AG09309 (cell line): ENCODE measurements around the gene FOXD1.

Source experiments
- DNase-seq: peaks from one replicate; pipeline ENCODE4 v3.0.0-alpha.2; 2010; ENCODE audit warnings: low read depth
- H3K4me3 ChIP-seq: 2 replicates; pipeline ENCODE4 v1.5.1; 2011; ENCODE audit warnings: mild to moderate bottlenecking, low read depth, low read length, moderate library complexity; ENCODE audit not compliant: control insufficient read depth
- TF ChIP-seq, protein P1 (sequence below): IDR thresholded peaks from 2 replicates; pipeline ENCODE4 v1.5.1; 2011; ENCODE audit warnings: mild to moderate bottlenecking, low read depth, low read length, inconsistent platforms; ENCODE audit not compliant: insufficient read depth, control insufficient read depth; ENCODE audit errors: missing control alignments

FOXD1 gene

DNA sequence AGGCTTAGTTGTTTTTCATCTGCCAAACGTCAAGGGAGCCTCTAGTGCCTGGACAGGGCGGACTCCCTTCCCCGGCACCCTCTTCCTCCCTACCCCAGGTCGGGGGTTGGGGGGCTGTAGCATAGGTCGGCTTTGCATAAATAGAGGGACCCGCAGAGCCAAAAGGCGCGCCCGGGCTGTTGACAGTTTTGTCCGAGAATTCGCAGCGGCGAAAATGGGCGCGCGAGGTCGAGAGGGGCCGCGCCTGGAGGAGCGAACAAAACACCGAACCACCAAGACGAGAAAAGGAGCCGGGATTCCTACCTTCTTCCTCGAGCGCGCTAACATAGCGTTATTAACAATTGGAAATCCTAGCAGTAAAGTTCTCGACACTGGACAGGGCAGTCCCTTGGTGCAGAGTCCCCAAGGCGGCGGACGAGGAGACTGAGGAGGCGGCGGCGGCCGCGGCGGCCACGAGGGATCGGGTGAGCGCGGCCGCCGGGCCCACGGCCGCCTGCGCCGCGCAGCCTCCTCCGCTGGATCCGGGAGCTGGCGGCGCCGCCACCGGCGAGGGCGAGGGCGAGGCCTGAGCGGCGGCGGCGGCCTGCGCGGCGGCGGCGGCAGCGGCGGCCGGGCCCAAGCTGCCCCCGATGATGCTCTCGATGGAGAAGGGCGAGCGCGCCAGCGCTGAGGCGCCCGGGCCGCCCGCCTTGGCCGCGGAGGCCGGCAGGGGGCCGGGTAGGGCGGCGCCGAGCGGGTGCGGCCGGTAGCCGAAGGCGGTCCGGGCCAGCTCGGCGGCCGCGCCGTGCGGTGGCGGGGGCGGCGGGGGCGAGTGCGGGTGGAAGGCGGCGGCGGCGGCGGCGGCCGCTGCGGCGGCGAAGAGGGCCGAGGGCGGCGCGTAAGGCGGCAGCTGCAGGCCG is 1.7 kb downstream of the FOXD1 start:
- no peak for DNase-seq
- TF ChIP-seq, protein P1, sequence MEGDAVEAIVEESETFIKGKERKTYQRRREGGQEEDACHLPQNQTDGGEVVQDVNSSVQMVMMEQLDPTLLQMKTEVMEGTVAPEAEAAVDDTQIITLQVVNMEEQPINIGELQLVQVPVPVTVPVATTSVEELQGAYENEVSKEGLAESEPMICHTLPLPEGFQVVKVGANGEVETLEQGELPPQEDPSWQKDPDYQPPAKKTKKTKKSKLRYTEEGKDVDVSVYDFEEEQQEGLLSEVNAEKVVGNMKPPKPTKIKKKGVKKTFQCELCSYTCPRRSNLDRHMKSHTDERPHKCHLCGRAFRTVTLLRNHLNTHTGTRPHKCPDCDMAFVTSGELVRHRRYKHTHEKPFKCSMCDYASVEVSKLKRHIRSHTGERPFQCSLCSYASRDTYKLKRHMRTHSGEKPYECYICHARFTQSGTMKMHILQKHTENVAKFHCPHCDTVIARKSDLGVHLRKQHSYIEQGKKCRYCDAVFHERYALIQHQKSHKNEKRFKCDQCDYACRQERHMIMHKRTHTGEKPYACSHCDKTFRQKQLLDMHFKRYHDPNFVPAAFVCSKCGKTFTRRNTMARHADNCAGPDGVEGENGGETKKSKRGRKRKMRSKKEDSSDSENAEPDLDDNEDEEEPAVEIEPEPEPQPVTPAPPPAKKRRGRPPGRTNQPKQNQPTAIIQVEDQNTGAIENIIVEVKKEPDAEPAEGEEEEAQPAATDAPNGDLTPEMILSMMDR: no peak
- peak overlapping the region; percentile 96 for H3K4me3 ChIP-seq

DNA sequence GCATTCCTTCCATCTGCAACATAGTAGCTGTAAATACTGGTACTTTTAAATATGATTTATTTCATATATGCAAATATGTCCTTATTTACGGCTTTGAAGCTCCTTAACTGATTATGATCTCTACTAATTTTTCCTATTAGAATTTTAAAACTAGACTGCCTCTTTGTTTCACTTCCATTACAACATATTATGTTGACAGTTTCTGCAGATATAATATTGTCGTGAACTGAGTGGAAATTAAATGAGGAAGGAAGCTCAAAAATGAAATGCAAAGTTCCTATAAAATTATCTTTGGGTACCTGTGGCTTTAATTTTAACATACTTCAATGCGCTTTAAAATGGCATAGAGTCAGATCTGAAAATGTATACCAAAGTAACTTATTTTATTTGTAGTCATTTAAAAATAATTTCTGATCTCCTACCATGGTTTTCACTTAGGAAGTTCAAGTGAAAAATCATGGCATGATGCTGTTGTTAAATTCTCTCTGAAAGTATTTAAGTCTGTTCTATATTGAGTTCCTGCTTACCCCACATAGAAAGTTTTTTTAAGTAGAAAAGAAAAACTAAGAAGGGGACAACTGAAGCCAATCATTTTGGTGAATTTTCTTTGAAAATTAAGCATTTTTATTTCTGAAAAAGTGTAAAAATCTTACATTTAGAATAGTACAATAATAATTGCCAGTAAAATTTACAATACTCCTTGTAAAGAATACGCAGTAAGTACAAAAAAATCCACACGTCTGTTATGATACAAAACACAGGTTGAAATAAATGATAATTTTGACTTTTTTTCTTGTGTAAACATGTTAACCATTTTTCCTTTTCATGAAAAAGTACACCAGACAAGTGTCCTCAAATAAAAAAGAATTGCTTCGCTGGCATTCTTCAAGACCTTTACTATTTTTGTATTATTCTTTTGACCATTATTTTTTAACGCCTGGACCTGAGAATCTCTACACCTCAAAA is 2.6 kb downstream of the FOXD1 start:
- DNase-seq: no peak
- H3K4me3 ChIP-seq: peak overlapping the region; percentile 96
- TF ChIP-seq, protein P1: no peak

DNA sequence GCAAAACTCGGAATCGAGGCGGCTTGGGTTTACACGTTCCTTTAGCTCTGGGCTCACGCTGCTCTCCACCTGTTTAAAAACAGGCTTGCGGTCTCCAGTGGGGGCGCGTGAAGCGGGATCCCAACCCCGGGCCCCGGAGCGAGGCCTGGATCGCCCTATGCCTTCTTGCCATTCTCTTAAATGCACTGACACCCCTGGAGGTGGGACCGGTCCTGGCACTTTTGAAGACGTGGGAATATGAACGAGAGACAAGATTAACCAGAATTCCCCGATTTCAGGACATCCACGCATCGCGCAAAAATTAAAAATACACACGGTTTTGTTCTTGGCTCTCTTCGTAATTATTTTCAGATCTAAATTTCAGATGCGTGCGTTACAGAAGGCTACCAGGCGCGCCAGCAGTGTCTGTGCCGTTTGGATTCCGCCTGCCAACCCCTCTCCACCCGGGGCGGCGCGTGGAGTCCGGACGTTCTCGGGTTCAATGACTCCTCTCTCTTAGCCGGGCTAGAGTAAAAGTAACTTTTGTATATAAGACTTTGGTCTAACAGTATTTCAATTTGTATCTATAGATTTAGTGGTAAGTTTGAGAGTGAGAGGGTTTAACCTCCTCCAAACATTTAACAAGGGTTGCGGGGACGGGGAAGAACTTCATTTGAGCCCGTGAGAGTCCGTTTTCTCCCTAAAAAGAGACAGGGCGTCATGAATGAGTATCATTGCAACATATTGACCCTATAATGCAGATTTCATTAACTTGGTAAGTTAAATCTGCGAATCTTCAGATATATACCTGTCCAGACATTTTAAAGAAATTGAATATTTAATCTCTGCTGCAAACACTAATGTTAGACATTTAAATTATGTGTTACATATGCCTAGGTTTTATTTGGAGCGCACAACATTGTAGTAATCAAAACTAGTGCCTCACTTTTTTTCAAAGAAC is 3.8 kb downstream of the FOXD1 start:
- H3K4me3 ChIP-seq: no peak overlapping the region
- no peak for DNase-seq

DNA sequence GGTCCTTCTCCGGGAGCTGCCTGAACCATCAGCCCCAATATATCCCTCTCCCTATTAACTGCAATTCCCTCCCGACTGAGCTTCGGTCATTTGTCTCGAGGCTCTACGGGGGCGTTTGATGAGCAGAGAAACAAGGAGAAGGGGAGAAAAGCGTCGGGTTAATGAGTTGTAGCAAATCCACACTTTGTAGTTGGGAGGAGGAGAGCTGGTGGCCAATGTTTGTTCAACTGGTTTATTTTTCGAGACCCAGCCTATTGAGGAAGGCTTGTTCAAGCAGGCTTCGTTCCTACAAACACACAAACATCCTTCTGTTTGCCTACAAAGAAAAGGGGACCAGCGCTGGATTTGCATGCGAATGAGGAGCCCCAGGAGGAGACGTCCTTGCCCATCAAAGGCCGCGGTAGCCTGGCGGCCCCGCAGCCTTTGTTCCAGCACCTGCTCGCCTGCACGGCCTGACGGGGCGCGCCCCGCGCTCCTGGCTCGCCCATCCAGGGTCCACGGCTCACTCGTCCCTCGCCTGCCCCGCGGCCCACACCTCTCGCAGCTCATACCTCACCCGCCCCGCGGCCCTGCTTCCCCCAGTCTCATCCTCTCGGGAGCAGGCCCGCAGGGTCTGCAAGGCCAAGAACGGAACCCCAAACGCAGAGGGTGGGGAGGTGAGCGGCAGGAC is 4.6 kb downstream of the FOXD1 start:
- H3K4me3 ChIP-seq: no peak overlapping the region
- no peak for DNase-seq
- TF ChIP-seq, protein P1: no peak

More for the DNA sequence above, 3.8 kb downstream of the FOXD1 start:
- TF ChIP-seq, protein P1: no peak

DNA sequence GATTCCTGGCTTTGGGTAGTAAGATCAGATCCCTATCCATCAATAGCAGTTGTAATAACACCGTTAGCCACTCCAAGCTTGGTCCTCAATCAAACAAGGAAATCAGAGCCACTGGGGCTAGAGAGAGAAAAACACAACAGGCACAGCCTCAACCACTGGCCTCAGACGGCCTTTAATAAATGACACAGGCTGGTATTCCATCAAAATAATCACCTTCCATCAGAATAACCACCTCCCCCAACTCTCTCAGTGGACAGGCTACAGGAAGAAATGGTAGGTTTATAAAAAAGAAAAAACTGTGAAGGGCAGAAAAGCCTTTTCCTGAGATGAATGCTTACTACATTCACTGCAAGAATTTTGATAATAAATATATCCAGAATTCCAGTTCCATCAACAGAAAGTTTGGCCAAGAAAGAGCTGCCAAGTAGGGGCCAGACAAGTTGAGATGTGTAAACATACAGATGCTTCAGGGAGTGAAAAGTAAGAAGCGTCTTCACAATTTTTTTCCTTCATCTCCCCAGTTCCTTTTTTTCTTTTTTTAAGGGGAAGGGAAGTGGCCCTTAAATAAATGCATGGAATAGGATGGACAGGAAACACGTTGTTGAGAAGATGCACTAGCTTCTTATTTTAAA is 5.5 kb downstream of the FOXD1 start:
- TF ChIP-seq, protein P1: no peak
- no peak overlapping the region for H3K4me3 ChIP-seq
- no peak for DNase-seq
